EL (cell line): Measurements from ENCODE around the gene HTR3D.
"Not testable (repeated sequence)": the region's sequence is repeated elsewhere in the genome, so short reads cannot be mapped to it uniquely, and the experiment has no call there.

Experiments used
- DNase-seq: peaks from one replicate; pipeline ENCODE4 v3.0.0-alpha.2; 2016

The HTR3D gene, protein sequence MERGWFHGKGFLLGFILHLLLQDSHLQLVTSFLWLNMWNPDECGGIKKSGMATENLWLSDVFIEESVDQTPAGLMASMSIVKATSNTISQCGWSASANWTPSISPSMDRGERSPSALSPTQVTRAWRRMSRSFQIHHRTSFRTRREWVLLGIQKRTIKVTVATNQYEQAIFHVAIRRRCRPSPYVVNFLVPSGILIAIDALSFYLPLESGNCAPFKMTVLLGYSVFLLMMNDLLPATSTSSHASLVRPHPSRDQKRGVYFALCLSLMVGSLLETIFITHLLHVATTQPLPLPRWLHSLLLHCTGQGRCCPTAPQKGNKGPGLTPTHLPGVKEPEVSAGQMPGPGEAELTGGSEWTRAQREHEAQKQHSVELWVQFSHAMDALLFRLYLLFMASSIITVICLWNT

DNA sequence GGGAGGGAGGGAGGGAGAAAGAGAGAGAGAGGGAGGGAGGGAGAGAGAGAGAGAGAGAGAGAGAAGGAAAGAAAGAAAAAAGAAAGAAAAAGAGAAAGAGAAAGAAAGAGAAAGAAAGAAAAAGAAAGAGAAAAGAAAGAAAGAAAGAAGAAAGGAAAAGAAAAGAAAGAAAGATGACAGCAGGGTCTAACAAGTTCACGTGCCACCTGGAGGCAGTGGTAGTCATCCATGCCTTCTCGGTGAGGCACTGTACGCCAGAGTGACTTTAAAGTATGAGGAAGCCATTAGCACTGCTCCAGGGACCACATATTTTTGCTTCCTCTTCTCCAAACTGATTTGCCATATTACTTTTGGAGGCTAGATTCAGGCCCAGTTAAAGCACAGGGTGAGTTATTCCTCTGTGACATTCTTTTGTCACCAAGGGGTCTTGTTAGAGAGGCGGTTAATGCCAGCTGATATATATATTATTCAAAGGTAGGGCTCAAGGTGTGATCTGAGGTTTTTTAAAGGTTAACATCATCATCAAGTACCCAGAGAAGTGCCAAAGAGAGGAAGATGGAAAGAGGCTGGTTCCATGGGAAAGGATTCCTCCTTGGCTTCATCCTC, at the start of gene HTR3D:
HTR3D (plus strand) TSS at position 556 of the 606 bp plus-strand sequence; CDS start at position 556, 0 bp downstream.
- peak; percentile 7 for DNase-seq

DNA sequence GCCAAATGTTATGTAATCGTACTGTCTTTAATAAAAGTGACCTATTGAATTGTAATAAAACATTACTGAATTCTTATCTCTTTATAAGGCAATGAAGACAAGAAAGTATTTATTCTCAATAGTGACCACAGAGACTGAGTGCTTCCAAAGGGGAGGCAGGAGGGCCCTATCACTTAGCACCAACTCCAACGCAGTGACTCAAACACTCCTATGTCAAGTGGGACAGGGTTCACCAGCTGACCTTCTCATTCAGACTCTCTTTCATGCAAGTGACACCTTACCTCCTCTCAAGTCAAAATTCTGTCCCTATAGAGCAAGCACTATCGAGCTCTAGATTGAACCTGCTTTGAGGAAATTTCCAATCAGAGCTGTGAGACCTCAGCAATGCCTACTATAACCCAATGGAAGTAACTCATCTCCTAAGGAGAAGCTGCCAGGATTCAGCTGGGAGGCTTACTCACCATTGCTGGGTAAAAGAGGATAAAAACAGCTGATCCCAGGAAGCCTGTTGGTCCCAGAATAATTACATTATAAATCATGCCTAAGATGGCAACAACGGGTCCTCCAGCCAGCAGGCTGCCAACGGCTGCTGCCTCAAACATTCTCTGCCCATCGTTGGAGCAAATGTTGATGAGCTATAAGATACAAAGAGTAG, 49.4 kb upstream of the HTR3D start:
- no peak for DNase-seq

DNA sequence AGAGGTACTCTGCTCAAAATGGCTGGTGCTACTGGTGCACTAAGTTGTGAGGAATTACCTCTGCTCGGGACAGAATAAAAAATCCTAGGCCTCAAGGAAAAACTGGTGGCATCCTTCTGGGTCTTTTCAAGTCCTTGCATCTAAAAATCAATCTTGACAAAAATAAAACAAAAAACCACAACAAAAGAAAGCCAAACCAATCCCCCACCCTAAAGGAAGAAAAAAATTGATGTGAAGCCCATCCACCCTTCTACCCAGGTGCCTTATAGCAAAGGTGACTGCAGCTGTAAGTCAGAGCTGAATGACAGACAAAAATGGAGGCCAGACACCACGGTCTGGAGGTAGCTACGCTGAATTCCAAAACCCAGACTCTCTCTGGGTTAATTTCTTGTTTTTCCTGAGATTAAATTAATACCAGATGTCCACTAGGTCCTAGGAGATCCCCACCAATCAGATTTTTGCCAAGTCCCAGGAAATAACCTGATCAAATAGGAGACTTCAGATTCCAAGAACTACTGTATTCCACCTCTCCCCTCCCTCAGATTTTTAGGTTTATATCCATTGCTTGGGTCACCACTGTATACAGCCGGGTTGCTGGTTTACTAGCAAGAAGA, 47.3 kb upstream of the HTR3D start:
- DNase-seq = no peak

DNA sequence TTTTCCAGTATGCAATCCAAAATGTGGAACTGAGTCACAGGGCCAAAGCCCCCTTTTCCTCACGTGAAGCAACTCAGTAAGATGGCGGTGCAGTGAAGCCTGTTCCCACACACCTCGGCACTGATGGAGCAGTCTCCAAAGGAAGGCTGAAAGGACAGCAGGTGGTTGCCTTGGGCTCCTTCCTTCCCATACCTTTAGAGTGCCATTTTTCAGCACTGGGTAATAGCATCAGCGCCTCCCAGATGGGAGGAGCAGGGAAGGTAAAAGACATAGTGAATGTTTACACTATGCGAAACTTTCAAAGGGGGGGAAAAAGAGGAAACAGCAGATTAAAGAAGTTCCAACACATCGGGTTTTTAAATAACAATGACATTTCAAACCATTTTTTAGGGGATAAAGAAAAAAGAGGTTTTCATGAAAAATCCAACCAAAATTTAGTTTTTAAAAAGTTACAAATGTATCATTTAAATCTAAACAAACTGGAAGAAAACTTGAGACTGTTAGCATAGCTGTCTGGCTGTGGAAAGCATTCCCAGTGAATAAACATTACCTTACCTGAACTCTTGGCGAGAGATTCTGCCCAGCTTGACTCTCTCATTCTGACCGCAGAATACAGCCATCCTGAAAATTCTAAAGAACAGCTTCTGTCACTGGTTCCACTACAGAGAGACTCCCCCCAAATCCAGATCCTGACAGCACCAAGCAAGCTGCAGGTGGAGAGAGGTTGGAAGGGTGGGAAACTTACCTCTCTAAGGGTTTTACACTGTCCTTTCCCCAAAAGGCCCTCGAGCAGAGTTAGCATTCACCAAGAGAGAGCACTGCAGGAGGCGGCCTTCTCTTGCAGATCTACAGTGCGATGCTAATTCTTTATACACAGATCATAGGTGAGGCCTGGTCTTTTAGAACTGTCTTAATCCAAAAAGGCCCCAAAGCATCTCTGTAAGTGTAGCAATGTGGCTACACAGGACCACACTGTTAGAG, 46.5 kb upstream of the HTR3D start:
- no peak for DNase-seq

DNA sequence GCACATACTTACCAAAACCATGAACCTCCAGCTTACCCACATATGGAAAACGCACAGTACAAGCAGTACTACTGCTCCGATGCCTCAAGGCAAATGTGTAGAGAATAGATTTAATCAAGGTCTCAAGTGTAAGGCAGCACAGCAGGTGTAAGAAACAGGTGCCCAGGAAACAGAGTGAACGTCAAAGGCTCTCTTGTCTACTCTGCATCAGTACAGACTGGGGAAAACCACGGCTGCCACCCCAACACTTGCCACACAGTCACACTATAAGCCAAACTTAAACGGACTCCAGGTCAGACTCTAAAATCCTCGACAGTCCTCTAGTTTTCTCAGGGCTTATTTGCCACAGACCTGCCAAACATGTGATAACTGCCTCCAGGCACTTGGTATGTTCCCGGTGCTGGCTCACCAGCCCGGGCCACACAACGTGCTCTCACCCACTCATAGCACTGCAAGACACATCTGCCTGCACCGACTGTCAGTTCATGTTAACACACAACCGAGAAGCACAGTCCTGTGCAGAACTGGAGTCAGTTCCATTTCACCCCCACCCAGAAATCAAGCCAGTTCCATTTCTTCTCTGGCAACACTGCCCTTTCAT, 44.4 kb upstream of the HTR3D start:
- no peak for DNase-seq

DNA sequence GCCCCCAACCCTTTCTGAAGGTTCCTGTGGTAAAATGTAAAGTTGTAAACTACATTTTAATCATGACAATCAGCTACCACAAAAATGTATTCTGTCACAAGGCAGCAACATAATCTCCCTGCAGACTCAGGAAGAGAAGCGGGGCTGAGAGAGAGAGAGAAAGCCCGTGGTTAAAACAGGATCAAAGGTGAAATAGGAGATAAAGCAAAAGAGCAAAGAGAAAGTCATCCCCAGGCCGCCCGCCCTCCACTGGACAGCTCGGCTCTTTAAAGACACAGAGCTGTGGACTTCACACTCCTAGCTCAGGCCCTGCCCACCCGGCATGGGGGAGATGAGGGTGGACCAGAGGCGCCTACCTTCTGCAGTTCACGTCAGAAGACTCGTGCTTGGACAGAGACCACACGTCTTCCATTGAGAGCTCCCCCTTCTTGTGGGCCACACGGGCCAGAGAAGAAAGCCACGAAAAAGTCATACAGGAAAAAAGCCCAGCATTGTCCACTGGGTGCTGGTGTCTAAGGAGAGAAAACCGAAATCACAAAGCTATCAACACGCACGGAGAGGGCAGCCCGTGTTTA, 43.2 kb upstream of the HTR3D start:
- DNase-seq = peak; percentile 76

DNA sequence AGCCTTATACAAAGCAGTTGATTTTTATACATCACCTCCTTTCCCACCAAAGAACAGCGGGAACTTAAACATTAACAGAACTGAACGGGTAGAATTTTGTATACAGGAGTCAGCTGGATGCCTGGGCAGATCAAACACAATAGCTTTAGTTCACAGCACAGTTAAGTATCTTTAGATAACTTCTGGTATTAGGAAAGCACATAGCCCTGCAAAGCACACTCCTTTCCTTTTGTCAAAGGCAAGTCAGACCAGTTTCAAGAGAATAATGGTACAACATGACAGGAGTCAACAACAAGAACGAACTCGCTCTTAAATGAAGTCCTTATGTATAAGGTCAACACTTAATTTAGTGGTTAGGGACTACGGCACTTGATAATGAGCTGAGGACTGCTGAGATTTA, 40.1 kb upstream of the HTR3D start:
- no peak for DNase-seq

DNA sequence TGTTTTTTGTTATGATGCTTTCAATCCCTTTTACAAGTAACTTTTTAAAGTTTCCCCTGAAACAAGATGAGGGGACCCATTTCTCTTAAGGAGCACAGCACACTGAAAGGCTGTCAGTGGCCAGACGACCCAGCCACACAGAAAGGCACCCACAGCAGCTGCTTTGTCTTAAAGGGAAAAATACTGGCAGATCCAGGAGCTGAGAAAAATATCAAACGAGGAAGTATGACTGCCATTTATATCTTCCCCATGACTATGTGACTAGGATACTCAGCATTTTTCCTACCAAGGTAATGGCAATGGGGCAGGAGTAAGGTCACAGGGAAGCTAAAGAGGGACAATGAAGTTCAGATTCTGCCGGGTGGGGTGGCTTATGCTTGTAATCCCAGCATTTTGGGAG, 29.8 kb upstream of the HTR3D start:
- DNase-seq = no peak

DNA sequence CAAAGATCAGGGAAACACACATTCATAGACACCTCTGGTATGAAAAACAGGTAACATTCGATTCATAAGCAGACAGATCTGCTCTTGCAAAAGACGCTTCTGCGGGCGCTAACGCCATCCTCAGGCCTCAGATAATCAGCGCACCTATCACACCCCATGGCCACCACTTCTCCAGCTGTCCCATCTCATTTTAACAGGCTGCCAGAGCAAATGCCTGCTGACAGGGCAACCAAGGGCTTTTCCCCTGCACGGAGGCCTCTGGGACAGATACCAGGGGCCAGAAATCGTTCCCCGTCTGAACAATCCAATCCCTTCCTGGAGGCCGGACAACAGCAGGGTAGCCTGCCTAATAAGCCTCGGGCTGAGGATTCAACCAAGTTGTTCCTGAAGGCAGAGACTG, 29.1 kb upstream of the HTR3D start:
- no peak for DNase-seq

DNA sequence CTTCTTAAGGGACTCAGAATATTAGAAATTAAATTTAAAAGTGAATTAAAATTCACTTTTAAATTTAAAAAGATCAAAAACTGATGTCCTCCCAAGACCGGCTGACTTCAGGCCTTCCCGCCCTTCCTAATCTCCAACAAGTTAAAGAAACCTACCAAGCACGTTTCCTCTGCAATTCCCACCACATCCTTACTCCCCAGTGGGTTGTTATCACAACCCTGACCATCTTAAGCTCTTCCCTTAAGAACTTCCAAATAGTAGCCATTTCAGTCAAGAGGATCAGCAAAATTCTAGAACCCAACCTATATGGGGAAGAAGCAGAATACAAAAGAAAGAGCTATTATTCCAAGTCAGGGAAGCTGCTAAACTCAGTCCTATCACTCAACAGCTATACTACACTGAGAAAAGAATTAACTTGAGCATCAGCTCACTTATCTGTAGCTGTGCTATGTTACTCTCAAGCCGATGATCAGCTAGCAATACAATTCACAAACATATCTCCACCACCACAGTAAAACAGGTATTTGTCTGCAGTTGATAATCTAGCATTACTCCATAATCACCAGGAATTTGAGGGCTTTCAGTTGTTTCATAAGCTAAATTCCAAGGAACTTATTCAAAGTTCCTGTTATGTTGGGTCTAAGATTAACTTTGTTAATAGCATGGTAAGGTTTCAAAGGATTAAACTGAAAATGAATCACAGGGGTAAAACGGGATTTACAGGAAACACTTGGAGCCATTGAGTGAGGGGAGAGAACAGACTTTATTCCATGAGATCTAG, 28.2 kb upstream of the HTR3D start:
- DNase-seq = peak; percentile 59

DNA sequence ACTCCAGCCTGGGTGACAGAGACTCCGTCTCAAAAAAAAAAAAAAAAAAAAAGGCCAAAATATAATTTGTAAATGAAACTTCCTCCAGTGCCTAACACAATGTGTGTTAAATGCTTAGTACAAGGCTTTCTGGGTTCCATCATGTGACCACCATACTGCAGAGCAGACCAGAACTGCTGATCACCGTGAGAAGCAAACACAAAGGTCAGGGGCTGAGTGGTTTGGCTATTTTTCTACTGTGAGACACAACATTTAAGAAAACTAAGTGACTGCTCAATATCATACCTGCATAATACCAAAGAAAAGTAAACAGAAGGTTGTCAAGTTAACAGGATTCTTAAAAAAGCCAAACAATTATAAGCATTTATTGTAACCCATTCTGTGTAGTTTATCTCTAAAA, 27.1 kb upstream of the HTR3D start:
- DNase-seq = no peak

DNA sequence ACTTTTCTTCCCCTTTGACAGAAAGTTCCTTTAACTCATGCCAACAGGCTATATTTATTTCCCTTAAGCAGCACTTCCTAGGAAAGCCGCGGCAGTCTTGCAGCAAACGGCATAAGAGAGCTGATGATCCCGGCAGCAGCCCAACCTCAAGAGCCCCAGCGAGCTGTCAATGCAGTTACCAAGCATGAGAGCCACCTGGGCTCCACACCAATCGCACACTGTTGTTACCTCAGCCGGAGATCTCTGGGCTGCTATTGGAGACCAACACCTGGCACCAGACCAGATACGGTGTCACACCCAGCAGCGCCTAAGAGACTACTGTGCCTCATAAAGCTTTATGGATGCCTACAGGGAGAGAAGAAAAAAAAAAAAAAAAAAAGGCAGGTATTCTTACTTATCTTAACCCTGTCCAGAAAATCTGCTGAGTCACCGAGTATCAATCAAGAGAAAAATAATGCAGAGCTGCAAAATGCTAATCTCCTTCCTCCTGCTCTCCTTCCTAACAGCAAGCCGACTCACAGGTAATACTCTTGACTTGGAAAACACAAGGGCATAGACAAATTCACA, 25.5 kb upstream of the HTR3D start:
- no peak for DNase-seq

DNA sequence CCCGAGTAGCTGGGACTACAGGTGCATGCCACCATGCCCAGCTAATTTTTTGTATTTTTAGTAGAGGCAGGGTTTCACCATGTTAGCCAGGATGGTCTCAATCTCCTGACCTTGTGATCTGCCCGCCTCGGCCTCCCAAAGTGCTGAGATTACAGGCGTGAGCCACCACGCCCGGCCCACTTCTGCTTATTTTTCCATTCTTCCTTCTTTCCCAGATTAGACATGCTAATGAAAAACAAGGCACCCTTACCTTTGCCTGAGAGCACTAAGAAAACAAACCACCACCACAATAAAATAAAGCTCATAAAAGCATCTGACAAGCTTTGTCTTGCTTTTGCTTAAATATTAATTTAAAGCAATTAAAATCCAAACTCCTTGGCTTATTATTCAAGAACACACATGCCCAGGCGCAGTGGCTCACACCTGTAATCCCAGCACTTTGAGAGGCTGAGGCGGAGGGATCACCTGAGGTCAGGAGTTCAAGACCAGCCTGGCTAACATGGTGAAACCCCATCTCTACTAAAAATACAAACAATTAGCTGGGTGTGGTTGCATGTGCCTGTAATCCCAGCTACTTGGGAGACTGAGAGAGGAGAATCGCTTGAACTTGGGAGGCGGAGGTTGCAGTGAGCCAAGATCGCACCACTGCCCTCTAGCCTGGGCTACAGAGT, 24.3 kb upstream of the HTR3D start:
- DNase-seq = not testable (repeated sequence)

DNA sequence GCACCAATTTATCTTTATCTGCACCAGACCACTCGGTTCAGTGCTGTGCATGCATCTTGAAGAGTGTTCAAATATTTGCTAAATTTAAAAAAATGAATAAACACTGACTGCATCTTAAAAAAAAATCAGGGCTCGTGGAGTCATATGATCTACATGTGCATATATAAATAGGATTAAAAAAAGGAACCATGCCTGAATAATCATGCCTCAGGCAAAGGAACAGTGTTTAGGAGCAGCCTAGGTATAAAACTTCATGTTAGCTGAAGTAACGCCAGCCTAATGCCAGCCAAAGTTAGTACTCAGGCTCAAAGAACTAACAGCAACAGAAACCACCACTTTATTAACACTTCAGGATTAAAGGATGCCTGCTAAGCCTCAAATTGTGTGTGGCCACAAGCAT, 23.4 kb upstream of the HTR3D start:
- DNase-seq = no peak

DNA sequence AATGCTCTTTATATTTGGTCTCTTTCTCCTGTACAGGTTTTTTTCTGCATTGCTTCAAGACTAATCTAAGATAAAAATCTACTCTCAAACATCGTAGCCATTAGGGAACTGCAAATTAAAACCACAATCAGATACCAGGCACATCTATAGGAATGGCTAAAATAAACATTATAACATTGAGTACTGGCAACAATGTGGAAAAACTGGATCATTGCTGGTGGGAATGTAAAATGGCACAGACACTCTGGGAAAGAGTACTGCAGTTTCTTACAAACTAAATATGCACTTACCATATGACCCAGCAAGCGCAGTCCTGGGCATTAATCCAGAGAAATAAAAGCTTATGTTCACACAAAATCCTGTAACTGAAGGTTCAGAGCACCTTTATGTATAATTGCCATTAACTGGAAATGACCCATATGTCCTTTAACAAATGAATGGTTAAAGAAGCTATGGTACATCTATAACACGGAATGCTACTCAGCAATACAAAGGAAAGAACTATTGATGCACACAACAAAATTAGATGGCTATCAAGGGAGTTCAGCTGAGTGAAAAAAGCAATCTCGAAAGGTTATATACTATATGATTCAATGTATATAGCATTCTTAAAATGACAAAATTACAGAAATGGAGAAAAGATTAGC, 20.2 kb upstream of the HTR3D start:
- DNase-seq = no peak

DNA sequence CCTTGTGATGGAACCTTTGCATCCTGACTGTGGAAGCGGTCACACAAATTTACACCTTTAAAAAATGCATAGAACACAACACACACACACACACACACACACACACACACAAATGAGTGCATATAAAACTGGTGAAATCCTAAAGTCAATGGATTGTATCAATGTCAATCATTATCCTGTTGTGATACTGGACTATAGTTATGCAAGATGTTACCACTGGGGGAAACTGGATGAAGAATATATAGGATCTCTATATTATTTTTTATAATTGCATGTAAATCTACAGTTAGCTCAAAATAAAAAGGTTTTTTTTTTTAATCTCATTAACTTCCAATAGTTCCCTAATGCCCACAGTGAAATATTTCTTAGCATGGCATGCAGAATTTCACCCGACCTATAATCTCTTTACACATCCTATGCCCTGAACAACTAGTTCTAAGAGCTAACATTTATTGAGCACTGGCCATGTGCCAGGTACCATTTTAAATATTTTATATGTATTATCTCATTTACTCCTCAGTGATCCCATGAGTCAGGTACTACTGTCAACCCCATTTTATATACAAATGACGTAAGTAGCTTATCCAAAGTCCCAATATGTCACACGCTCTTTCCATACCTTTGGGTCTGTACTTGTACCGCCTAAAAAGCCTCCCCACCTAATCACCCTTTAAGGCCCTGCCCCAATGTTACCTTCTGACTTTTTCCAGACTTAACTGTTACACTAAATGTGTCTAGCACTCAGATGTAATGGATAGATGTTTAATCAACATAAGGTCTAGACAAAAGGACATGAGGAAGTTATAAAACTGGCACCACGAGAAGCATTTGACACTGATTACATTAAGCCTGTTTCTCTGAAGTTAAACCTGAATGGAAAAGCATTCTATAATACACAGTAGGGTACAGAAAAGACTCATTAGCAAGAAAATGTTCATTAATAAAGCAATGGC, 19.3 kb upstream of the HTR3D start:
- DNase-seq = no peak

DNA sequence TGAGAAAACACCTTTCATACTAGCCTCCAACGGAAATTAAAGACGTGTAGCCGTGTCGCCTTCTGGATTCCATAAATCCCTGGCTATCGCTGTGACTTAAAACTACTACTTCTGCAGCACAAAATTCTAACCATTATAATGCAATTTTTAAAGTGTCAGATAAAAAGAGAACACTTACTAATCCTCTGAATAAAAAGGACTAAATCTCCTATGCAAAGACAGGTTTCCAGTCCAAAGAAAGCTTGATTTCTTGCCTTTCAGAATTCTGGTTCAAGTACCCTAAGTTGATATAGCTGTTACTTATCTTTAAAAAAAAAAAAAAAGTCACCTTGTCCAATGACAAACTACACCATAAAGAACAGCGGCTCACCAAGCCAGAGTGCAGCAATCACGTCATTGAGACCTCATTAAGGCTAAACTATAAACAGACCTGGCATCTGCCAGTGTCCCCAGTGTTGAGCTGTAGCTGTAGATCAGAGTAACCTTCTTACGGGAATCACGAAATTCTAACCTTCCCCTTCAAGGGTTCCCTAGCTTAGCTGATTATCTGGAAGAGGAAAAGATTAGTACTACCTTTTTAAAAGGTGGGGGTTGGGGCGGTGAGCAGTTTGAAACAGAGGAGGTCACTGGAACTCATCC, 16.0 kb upstream of the HTR3D start:
- no peak for DNase-seq

DNA sequence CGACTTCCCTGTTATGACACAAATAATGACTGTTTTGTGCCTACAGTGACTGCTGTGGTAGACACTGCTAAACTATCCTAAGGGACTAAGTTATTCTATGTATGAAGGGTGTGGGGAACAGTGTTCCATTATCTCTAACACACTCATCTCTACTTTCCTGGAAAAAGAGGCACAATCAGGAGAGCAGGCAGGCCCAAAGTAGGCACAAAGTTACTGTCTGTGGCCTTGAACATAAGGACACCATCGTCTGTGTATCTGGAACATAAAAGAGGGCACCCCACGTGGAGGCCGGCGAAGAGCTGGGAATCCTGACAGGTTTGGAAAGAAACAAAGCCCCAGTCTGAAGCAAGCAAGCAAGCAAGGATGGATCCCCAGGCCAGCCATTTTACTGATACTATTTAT, 15.4 kb upstream of the HTR3D start:
- no peak for DNase-seq
